Peyer's patch (tissue), 4 donors: ENCODE measurements around the gene COL4A6.

Experiments
- POLR2A ChIP-seq, 2 donors: fragments of 450-650 bp; IDR thresholded peaks; one replicate each; pipeline ENCODE4 v1.5.1; 2017; ENCODE audit warnings: antibody characterized with exemption in 2 of 2, mild to moderate bottlenecking in 2 of 2, moderate library complexity in 2 of 2
- TF ChIP-seq, protein P1 (sequence below), 6 experiments: fragments of 450-650 bp in 4 of 6; fragments of 200-600 bp in 2 of 6; sonication (generic) in 1 of 6; IDR thresholded peaks; one replicate each; pipeline ENCODE4 v1.5.1; 2017 to 2019; ENCODE audit warnings: antibody characterized with exemption in 6 of 6, mild to moderate bottlenecking in 3 of 6, moderate library complexity in 1 of 6

DNA sequence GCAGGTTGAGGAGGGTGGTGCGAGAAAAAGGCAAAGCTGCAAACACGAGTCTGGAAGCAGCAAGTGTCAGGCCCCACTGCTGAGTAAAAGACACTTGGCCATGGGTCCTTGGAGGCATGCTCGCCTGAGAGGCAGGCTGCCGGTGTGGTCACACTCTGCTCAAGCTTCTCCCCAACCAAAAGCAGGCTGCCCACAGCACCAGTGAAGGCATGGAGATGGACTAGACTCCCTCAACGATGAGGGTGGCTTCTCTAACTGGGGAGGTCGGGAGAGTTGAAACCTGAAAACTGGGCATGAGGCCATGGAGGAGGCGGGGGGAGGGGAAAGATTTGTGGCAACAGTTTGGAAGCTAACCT lies 260.1 kb downstream of the COL4A6 start:
- TF ChIP-seq, protein P1, sequence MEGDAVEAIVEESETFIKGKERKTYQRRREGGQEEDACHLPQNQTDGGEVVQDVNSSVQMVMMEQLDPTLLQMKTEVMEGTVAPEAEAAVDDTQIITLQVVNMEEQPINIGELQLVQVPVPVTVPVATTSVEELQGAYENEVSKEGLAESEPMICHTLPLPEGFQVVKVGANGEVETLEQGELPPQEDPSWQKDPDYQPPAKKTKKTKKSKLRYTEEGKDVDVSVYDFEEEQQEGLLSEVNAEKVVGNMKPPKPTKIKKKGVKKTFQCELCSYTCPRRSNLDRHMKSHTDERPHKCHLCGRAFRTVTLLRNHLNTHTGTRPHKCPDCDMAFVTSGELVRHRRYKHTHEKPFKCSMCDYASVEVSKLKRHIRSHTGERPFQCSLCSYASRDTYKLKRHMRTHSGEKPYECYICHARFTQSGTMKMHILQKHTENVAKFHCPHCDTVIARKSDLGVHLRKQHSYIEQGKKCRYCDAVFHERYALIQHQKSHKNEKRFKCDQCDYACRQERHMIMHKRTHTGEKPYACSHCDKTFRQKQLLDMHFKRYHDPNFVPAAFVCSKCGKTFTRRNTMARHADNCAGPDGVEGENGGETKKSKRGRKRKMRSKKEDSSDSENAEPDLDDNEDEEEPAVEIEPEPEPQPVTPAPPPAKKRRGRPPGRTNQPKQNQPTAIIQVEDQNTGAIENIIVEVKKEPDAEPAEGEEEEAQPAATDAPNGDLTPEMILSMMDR (IDR thresholded peaks at IDR 0.05), result no peak
- no peak for TF ChIP-seq POLR2A (IDR thresholded peaks at IDR 0.05)
